Uterus (tissue), 4 donors: ENCODE measurements around the gene PPP1R7. TPM values are rescaled to one million over a fixed set of nuclear protein-coding genes. Genes with fewer than 3 reads are reported as not detected.

ENCODE experiments used
- DNase-seq, 2 donors: peaks; one replicate each; pipeline ENCODE4 v3.0.0-alpha.2; 2019 to 2020
- H3K27ac ChIP-seq, 2 donors: fragments of 200-600 bp; sonication (generic); 1 replicate in 1 of 2; 2 replicates in 1 of 2; pipeline ENCODE4 v1.5.1; 2016 to 2018
- H3K27me3 ChIP-seq, 2 donors: fragments of 200-600 bp; sonication (generic); one replicate each; pipeline ENCODE4 v1.5.1; 2018 to 2019; ENCODE audit warnings: control low read depth in 1 of 2
- H3K36me3 ChIP-seq, 2 donors: fragments of 200-600 bp; sonication (generic); one replicate each; pipeline ENCODE4 v1.5.1; 2019; ENCODE audit warnings: control low read depth in 1 of 2
- H3K4me1 ChIP-seq, 2 donors: fragments of 200-600 bp; sonication (generic); one replicate each; pipeline ENCODE4 v1.5.1; 2018 to 2019; ENCODE audit warnings: control low read depth in 1 of 2
- H3K4me3 ChIP-seq, 2 donors: fragments of 200-600 bp; sonication (generic); 1 replicate in 1 of 2; 2 replicates in 1 of 2; pipeline ENCODE4 v1.5.1; 2018 to 2019; ENCODE audit warnings: mild to moderate bottlenecking in 1 of 2
- H3K9me3 ChIP-seq, 2 donors: fragments of 200-600 bp; sonication (generic); one replicate each; pipeline ENCODE4 v1.5.1; 2019; ENCODE audit warnings: control low read depth in 1 of 2
- POLR2A ChIP-seq, 2 donors: fragments of 450-650 bp; IDR thresholded peaks; one replicate each; pipeline ENCODE4 v1.6.1; 2016; ENCODE audit warnings: antibody characterized with exemption in 2 of 2, mild to moderate bottlenecking in 1 of 2, moderate library complexity in 1 of 2
- intact Hi-C: fragments of 100-400 bp; cut with DNase I; formaldehyde crosslinking; loops from one replicate; pipeline ENCODE4 v1.15.1; 2023; ENCODE audit warnings: low total_unique reads
- total RNA-seq, 4 donors: library from RNA; depleted of rRNA in 3 of 4; stranded (reverse); fragments of >200 nt in 3 of 4; gene quantifications; one replicate each; pipeline versions ENCODE4 v1.1.0 to v1.2.4, GENCODE V29; 2014 to 2023
- TF ChIP-seq, protein P1 (sequence below), 4 experiments: fragments of 200-600 bp in 2 of 4; fragments of 450-650 bp in 2 of 4; sonication (generic) in 2 of 4; IDR thresholded peaks; one replicate each; pipeline ENCODE4 v1.5.1; 2016 to 2019; ENCODE audit warnings: antibody characterized with exemption in 4 of 4, mild to moderate bottlenecking in 2 of 4, moderate library complexity in 1 of 4
- donor health status: DM: yes; HTN: yes; CAD: no.

Gene PPP1R7
- total RNA-seq, 4 donors from 2014 or later, result 8.5 to 43.6 (median 30.0) TPM

- no peaks in the 10 kb centered on the region for H3K36me3 ChIP-seq
- DNase-seq, result no peak
- H3K4me1 ChIP-seq, result no peaks in the 10 kb centered on the region
- TF ChIP-seq POLR2A (IDR thresholded peaks at IDR 0.05), result no peak
- TF ChIP-seq, protein P1, sequence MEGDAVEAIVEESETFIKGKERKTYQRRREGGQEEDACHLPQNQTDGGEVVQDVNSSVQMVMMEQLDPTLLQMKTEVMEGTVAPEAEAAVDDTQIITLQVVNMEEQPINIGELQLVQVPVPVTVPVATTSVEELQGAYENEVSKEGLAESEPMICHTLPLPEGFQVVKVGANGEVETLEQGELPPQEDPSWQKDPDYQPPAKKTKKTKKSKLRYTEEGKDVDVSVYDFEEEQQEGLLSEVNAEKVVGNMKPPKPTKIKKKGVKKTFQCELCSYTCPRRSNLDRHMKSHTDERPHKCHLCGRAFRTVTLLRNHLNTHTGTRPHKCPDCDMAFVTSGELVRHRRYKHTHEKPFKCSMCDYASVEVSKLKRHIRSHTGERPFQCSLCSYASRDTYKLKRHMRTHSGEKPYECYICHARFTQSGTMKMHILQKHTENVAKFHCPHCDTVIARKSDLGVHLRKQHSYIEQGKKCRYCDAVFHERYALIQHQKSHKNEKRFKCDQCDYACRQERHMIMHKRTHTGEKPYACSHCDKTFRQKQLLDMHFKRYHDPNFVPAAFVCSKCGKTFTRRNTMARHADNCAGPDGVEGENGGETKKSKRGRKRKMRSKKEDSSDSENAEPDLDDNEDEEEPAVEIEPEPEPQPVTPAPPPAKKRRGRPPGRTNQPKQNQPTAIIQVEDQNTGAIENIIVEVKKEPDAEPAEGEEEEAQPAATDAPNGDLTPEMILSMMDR (IDR thresholded peaks at IDR 0.05), result no peak
- H3K27me3 ChIP-seq, result no peaks in the 10 kb centered on the region
- H3K27ac ChIP-seq, result no peak overlapping the region
- intact Hi-C loops, result no loop called here
- H3K4me3 ChIP-seq, result no peak overlapping the region
- no peaks in the 10 kb centered on the region for H3K9me3 ChIP-seq
These were observed 62.8 kb downstream of the PPP1R7 start for GRCh38 chr2:241213041-241213440.

DNA sequence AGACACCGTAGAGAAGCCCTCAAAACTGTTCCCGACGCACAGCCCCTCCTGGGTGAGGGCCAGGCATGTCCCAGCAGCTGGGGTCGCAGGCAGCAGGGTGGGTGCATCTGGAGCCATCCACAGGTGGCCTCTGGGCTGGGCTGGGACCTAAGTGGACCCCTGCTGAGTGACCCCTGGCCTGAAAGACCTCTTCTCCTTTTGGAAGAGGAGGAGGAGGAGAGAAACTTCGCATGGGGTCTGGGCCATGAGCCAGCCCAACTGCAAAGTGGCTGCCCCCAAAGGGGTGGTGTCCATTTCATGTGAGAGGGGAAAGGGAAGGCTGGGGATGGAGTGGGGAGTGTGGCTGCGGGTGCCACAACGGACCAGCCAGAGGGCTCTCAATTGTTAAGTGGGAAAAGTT, 63.3 kb downstream of the PPP1R7 start:
- no peaks in the 10 kb centered on the region for H3K9me3 ChIP-seq
- H3K36me3 ChIP-seq, result no peaks in the 10 kb centered on the region
- no peak overlapping the region for H3K27ac ChIP-seq
- DNase-seq, result no peak
- no peaks in the 10 kb centered on the region for H3K4me1 ChIP-seq
- no peak for TF ChIP-seq POLR2A (IDR thresholded peaks at IDR 0.05)
- TF ChIP-seq, protein P1 (IDR thresholded peaks at IDR 0.05), result no peak
- no peaks in the 10 kb centered on the region for H3K27me3 ChIP-seq
- H3K4me3 ChIP-seq, result no peak overlapping the region
- intact Hi-C loops, result no loop called here

DNA sequence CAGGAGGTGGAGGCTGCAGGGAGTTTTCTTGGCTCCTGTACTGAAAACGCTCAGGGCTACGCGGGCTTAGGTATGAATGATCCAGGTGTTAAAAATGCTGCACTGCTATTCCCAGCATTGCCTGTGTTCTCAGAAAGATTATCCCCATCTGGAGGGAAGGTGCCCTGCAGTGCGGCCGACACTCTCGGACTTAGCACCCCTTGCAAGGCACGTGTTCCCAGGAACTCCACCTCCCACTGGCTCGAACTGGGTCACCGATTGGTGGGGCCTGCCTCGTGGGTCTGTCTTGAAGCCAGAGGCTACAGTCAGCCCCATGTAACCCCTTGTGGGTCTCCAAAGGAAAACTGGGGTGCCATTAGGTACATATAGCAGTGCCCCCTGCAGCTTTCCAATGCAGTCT, 63.9 kb downstream of the PPP1R7 start:
- no peak overlapping the region for H3K27ac ChIP-seq
- TF ChIP-seq, protein P1 (IDR thresholded peaks at IDR 0.05), result no peak
- no peak for TF ChIP-seq POLR2A (IDR thresholded peaks at IDR 0.05)
- no peak overlapping the region for H3K4me3 ChIP-seq
- H3K9me3 ChIP-seq, result no peaks in the 10 kb centered on the region
- no peaks in the 10 kb centered on the region for H3K27me3 ChIP-seq
- DNase-seq, result no peak
- peaks cover 0 to 4% of the 10 kb centered on the region in 2 donors for H3K4me1 ChIP-seq
- no peaks in the 10 kb centered on the region for H3K36me3 ChIP-seq
- intact Hi-C loops, result no loop called here

GRCh38 chr2:241214766-241215165, 64.5 kb downstream of the PPP1R7 start:
- no peaks in the 10 kb centered on the region for H3K9me3 ChIP-seq
- H3K27ac ChIP-seq, result no peak overlapping the region
- no peak for TF ChIP-seq POLR2A (IDR thresholded peaks at IDR 0.05)
- TF ChIP-seq, protein P1 (IDR thresholded peaks at IDR 0.05), result no peak
- intact Hi-C loops, result no loop called here
- H3K4me1 ChIP-seq, result peaks cover 0 to 4% of the 10 kb centered on the region in 2 donors
- no peak overlapping the region for H3K4me3 ChIP-seq
- no peak for DNase-seq
- no peaks in the 10 kb centered on the region for H3K27me3 ChIP-seq
- H3K36me3 ChIP-seq, result no peaks in the 10 kb centered on the region

- Histone ChIP-seq H3K27ac (no peak overlapping the region), H3K36me3 (no peaks in the 10 kb centered on the region), H3K27me3 (no peaks in the 10 kb centered on the region), H3K4me1 (peaks cover 0 to 4% of the 10 kb centered on the region in 2 donors), H3K9me3 (no peaks in the 10 kb centered on the region), H3K4me3 (no peak overlapping the region)
- intact Hi-C loops, result no loop called here
- no peak for TF ChIP-seq POLR2A (IDR thresholded peaks at IDR 0.05)
- TF ChIP-seq, protein P1 (IDR thresholded peaks at IDR 0.05), result no peak
- DNase-seq, result no peak
These were observed 65.2 kb downstream of the PPP1R7 start for GRCh38 chr2:241215421-241215820.
